Measurements from ENCODE around the gene PPP6R3.

Gene PPP6R3

DNA sequence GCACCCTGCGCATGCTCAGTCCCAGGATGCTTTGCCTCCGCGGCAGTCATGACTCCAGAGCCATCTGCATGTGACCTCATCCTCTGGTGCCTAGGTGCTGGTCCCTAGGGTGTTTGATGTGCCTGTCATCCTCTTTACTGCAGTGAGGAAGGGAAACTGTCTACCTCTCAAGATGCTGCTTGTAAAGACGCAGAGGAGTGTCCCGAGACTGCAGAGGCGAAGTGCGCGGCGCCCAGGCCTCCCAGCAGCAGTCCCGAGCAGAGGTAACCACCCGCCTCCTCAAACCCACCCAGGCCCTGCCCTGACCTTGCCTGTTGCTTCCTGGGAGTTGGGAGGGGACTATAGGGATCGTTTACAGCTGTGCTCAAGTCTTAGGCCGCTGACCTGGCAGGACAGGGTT is 149.2 kb downstream of the PPP6R3 start:
- Histone ChIP-seq H2BK5ac (ENCODE audit: low read depth, low read length, poor library complexity) (no peak overlapping the region), H3K14ac (ENCODE audit: low read length) (no peak overlapping the region), H3K36me3 (ENCODE audit: control insufficient read depth in 1 of 2, insufficient read depth in 2 of 2, low read length in 2 of 2) (peaks cover 40 to 52% of the 10 kb centered on the region in 2 experiments), H3K27me3 (ENCODE audit: insufficient read depth, low read length) (no peaks in the 10 kb centered on the region), H3K9ac (ENCODE audit: low read length) (no peak overlapping the region), H3K23ac (ENCODE audit: low read length) (no peak overlapping the region), H2BK12ac (ENCODE audit: low read length) (no peak overlapping the region), H3K4me3 (ENCODE audit: low read depth, low read length) (no peak overlapping the region), H4K12ac (ENCODE audit: low read depth, low read length) (no peak overlapping the region), H4K91ac (ENCODE audit: low read depth, low read length) (no peak overlapping the region), H3K4me1 (ENCODE audit: control insufficient read depth in 1 of 2, insufficient read depth in 2 of 2, low read length in 2 of 2) (no peaks in the 10 kb centered on the region), H2BK120ac (ENCODE audit: insufficient read depth, low read length, poor library complexity) (no peak overlapping the region), H3K18ac (ENCODE audit: low read length) (no peak overlapping the region), H3K27ac (ENCODE audit: low read depth, low read length) (no peak overlapping the region), H3K79me1 (ENCODE audit: low read length) (no peaks in the 10 kb centered on the region), H3K79me2 (ENCODE audit: control insufficient read depth, insufficient read depth, low read length, poor library complexity) (no peaks in the 10 kb centered on the region), H3K4me2 (ENCODE audit: low read length) (no peak overlapping the region), H4K8ac (ENCODE audit: low read depth, low read length) (no peak overlapping the region), H3K4ac (ENCODE audit: low read depth, low read length) (no peak overlapping the region), H3K9me3 (ENCODE audit: insufficient read depth, low read depth, low read length) (peaks cover 4% of the 10 kb centered on the region), H2AFZ (ENCODE audit: insufficient read depth, low read length, poor library complexity) (no peak overlapping the region), H2AK5ac (ENCODE audit: low read length) (no peak overlapping the region)
- WGBS (ENCODE audit: extremely low coverage, insufficient coverage, insufficient read length) = no CpG with 5 or more reads among the region's 13 CpGs
- DNase-seq = no peak

DNA sequence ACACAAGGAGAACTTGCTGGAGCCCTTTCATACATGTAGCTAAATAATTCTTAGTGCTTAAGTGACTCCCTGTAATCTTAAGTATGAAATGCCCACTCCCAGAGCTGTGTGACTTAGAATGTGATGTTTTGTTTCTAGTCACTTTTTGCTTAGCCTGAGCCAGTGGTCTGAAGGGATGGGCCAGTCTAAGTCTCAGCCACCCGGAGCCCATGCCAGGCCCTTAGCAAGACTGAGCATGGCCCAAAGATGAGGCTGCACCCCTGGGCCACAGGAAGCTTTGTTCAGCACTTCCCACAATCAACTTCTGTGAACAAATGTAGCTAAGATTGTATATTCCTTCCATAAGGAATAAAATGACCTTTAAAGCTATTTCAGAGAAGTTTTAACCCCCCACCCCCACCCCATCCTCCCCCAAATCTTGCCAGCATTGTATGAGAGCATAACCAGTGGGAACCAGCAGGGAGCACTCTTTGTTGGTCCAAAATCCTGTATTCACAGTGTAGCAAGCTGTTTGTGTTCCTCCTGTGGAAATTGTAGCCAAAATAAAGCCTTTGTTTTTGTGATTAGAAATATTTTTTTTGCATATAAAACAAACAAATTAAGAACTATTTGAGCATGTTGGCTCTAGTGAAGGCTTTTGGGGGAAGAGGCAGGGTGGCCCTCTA is 150.0 kb downstream of the PPP6R3 start:
- no peak overlapping the region for H4K12ac ChIP-seq (ENCODE audit: low read depth, low read length)
- H3K4me3 ChIP-seq (ENCODE audit: low read depth, low read length) = no peak overlapping the region

GRCh38 chr11:68615657-68616056 is 155.1 kb downstream of the PPP6R3 start:
- no peaks in the 10 kb centered on the region for H3K79me1 ChIP-seq (ENCODE audit: low read length)
- no peak overlapping the region for H4K8ac ChIP-seq (ENCODE audit: low read depth, low read length)
- WGBS (ENCODE audit: extremely low coverage, insufficient coverage, insufficient read length) = no CpG with 5 or more reads among the region's 6 CpGs
- H4K91ac ChIP-seq (ENCODE audit: low read depth, low read length) = no peak overlapping the region
- no peak for DNase-seq
- no peak overlapping the region for H3K4ac ChIP-seq (ENCODE audit: low read depth, low read length)
- H2AFZ ChIP-seq (ENCODE audit: insufficient read depth, low read length, poor library complexity) = no peak overlapping the region
- peaks cover 27 to 37% of the 10 kb centered on the region in 2 experiments for H3K36me3 ChIP-seq (ENCODE audit: control insufficient read depth in 1 of 2, insufficient read depth in 2 of 2, low read length in 2 of 2)
- no peak overlapping the region for H4K12ac ChIP-seq (ENCODE audit: low read depth, low read length)
- H3K27ac ChIP-seq (ENCODE audit: low read depth, low read length) = no peak overlapping the region
- no peaks in the 10 kb centered on the region for H3K27me3 ChIP-seq (ENCODE audit: insufficient read depth, low read length)
- H3K23ac ChIP-seq (ENCODE audit: low read length) = no peak overlapping the region
- H3K4me1 ChIP-seq (ENCODE audit: control insufficient read depth in 1 of 2, insufficient read depth in 2 of 2, low read length in 2 of 2) = no peaks in the 10 kb centered on the region
- H3K9ac ChIP-seq (ENCODE audit: low read length) = no peak overlapping the region
- H2AK5ac ChIP-seq (ENCODE audit: low read length) = no peak overlapping the region
- H2BK12ac ChIP-seq (ENCODE audit: low read length) = no peak overlapping the region
- no peak overlapping the region for H2BK120ac ChIP-seq (ENCODE audit: insufficient read depth, low read length, poor library complexity)
- peaks cover 2% of the 10 kb centered on the region for H3K9me3 ChIP-seq (ENCODE audit: insufficient read depth, low read depth, low read length)
- H3K18ac ChIP-seq (ENCODE audit: low read length) = no peak overlapping the region
- H3K79me2 ChIP-seq (ENCODE audit: control insufficient read depth, insufficient read depth, low read length, poor library complexity) = no peaks in the 10 kb centered on the region
- H3K4me3 ChIP-seq (ENCODE audit: low read depth, low read length) = no peak overlapping the region
- no peak overlapping the region for H3K4me2 ChIP-seq (ENCODE audit: low read length)
- H3K14ac ChIP-seq (ENCODE audit: low read length) = no peak overlapping the region
- no peak overlapping the region for H2BK5ac ChIP-seq (ENCODE audit: low read depth, low read length, poor library complexity)

More for the DNA sequence above, 150.0 kb downstream of the PPP6R3 start:
- no peak overlapping the region for H3K23ac ChIP-seq (ENCODE audit: low read length)
- H2AFZ ChIP-seq (ENCODE audit: insufficient read depth, low read length, poor library complexity) = no peak overlapping the region
- H3K79me1 ChIP-seq (ENCODE audit: low read length) = no peaks in the 10 kb centered on the region
- no peak overlapping the region for H3K9ac ChIP-seq (ENCODE audit: low read length)
- no peaks in the 10 kb centered on the region for H3K79me2 ChIP-seq (ENCODE audit: control insufficient read depth, insufficient read depth, low read length, poor library complexity)
- H3K14ac ChIP-seq (ENCODE audit: low read length) = no peak overlapping the region
- no peak overlapping the region for H3K27ac ChIP-seq (ENCODE audit: low read depth, low read length)
- H2BK120ac ChIP-seq (ENCODE audit: insufficient read depth, low read length, poor library complexity) = no peak overlapping the region
- no peak overlapping the region for H3K18ac ChIP-seq (ENCODE audit: low read length)
- no peak overlapping the region for H4K91ac ChIP-seq (ENCODE audit: low read depth, low read length)
- WGBS (ENCODE audit: extremely low coverage, insufficient coverage, insufficient read length) = no CpG with 5 or more reads among the region's 1 CpG
- H3K9me3 ChIP-seq (ENCODE audit: insufficient read depth, low read depth, low read length) = peaks cover 4% of the 10 kb centered on the region
- H3K27me3 ChIP-seq (ENCODE audit: insufficient read depth, low read length) = no peaks in the 10 kb centered on the region
- no peaks in the 10 kb centered on the region for H3K4me1 ChIP-seq (ENCODE audit: control insufficient read depth in 1 of 2, insufficient read depth in 2 of 2, low read length in 2 of 2)
- no peak overlapping the region for H4K8ac ChIP-seq (ENCODE audit: low read depth, low read length)
- no peak overlapping the region for H3K4ac ChIP-seq (ENCODE audit: low read depth, low read length)
- H2BK5ac ChIP-seq (ENCODE audit: low read depth, low read length, poor library complexity) = no peak overlapping the region
- no peak overlapping the region for H2BK12ac ChIP-seq (ENCODE audit: low read length)
- no peak overlapping the region for H2AK5ac ChIP-seq (ENCODE audit: low read length)
- H3K36me3 ChIP-seq (ENCODE audit: control insufficient read depth in 1 of 2, insufficient read depth in 2 of 2, low read length in 2 of 2) = peaks cover 42 to 56% of the 10 kb centered on the region in 2 experiments
- H3K4me2 ChIP-seq (ENCODE audit: low read length) = no peak overlapping the region
- DNase-seq = no peak

DNA sequence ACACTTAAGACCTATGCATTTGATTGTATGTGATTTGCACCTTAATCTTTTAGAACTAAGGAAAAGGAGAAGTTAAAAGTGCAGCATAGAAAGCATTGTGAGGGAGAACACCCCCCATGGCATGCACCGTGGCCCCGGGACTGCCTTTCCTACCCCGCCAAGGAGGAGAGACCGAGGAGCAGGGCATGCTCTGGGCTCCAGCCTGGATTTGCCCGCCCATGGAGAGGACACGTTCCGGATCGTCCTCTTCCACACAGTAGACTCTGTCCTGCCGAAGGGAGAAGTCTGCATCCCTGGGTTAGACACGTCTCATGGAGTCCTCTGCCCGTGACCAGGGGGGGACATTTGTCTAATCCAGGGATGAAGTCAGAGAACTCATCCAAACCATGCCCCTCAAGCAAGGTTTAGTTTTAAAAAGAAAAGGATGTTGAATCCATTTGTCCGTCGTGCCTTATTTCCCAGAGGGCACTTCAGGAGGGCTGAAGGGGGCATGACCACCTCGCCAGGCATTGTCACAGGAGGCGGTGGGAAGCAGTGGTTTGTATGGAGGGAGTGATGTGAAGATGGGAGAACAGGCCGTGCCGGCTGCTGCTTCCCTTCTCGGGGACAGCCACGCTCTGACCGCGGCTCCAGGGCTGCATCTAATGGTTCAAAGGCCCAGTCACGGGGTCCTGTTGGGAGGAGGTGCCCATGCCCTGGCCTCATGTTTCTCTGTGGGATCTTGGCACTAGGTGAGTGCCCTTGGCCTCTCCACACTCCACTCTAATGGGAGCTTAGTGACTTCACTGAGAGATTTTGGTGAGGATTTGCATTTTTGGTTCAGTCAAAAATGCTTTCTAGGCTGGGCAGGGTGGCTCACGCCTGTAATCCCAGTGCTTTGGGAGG is 157.6 kb downstream of the PPP6R3 start:
- WGBS (ENCODE audit: extremely low coverage, insufficient coverage, insufficient read length) = no CpG with 5 or more reads among the region's 23 CpGs
- Histone ChIP-seq H3K36me3 (ENCODE audit: control insufficient read depth in 1 of 2, insufficient read depth in 2 of 2, low read length in 2 of 2) (peaks cover 14 to 19% of the 10 kb centered on the region in 2 experiments), H3K27me3 (ENCODE audit: insufficient read depth, low read length) (no peaks in the 10 kb centered on the region), H3K79me1 (ENCODE audit: low read length) (no peaks in the 10 kb centered on the region), H3K18ac (ENCODE audit: low read length) (no peak overlapping the region), H2BK5ac (ENCODE audit: low read depth, low read length, poor library complexity) (no peak overlapping the region), H2AK5ac (ENCODE audit: low read length) (no peak overlapping the region), H3K9me3 (ENCODE audit: insufficient read depth, low read depth, low read length) (peaks cover 3% of the 10 kb centered on the region), H3K23ac (ENCODE audit: low read length) (no peak overlapping the region), H3K27ac (ENCODE audit: low read depth, low read length) (no peak overlapping the region), H3K4me2 (ENCODE audit: low read length) (no peak overlapping the region), H4K12ac (ENCODE audit: low read depth, low read length) (no peak overlapping the region), H4K91ac (ENCODE audit: low read depth, low read length) (no peak overlapping the region), H3K4ac (ENCODE audit: low read depth, low read length) (no peak overlapping the region), H3K9ac (ENCODE audit: low read length) (no peak overlapping the region), H3K79me2 (ENCODE audit: control insufficient read depth, insufficient read depth, low read length, poor library complexity) (no peaks in the 10 kb centered on the region), H2AFZ (ENCODE audit: insufficient read depth, low read length, poor library complexity) (no peak overlapping the region), H3K4me1 (ENCODE audit: control insufficient read depth in 1 of 2, insufficient read depth in 2 of 2, low read length in 2 of 2) (no peaks in the 10 kb centered on the region), H3K14ac (ENCODE audit: low read length) (no peak overlapping the region), H2BK12ac (ENCODE audit: low read length) (no peak overlapping the region), H4K8ac (ENCODE audit: low read depth, low read length) (no peak overlapping the region), H3K4me3 (ENCODE audit: low read depth, low read length) (no peak overlapping the region), H2BK120ac (ENCODE audit: insufficient read depth, low read length, poor library complexity) (no peak overlapping the region)
- no peak for DNase-seq

Data from trophoblast cell (in vitro differentiated cells and primary cell).